NCI-H2196 (cell line): ENCODE measurements around the gene HELZ.
A peak's percentile ranks its signal among the peaks of the same experiment; 100 is the strongest.

Experiments
- DNase-seq: peaks from one replicate; lab custom pipeline; 2025; ENCODE audit not compliant: unreplicated experiment; lab: John Stamatoyannopoulos, UW

HELZ gene

DNA sequence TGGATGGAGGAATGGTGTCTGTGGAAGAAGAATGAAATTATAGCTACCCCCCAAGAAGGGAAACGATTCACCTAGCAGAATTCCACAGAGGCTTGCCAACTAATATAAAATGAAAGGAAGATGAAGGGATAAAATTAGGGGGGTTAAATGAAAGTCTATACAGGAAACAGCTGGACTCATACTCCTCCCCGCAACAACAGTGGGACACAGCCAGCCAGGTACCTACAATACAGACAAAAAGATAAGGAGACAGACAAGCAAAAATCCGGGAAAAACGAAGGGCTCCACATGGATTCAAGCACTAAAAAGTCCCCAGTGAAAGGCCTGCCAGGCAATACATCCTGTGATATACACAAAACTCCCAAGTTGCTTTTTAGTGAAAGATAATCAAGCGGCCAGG lies 152.7 kb downstream of the HELZ start:
- DNase-seq = no peak

GRCh38 chr17:67090341-67090740 lies 154.7 kb downstream of the HELZ start:
- no peak for DNase-seq

DNA sequence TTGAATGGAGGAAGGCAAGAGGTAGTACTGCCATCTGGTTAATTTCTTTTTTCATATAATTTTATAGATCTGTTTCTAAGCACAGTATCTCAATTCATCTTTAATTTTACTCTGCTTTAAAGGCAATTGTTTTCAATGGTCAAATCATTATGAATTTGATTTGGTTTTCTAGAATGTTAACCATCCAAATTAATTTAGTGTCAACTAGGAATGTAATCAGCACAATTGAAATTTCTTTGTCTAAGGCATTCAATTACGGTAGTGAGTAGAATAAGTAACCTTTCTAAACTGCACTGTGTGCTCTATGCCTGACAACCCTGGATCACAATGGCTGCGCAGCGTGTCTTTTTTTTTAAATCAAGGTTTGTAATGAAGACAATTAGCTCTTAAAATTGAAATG lies 156.4 kb downstream of the HELZ start:
- no peak for DNase-seq

GRCh38 chr17:67085406-67085805 lies 159.6 kb downstream of the HELZ start:
- DNase-seq = no peak

- DNase-seq = no peak
Observed at GRCh38 chr17:67082107-67082506, 162.9 kb downstream of the HELZ start.

DNA sequence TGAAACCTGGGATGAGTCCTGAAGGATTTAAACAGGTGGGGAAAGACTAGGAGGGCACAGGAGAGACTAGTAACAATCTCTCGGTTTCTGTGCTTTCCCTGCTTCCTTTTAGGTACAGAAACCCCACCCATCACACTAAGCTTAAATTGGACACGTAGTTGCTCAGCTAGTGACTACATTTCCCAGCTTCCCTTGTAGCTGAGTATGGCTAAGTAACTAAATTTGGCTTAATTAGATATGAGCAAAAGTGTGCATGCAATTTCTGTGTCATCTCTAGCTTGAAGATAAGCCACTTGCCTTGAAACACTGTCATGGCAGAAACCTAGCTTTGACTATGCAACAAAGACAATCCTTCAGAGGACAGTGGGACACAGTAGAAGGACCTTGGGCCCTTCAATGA lies 164.2 kb downstream of the HELZ start:
- no peak for DNase-seq

GRCh38 chr17:67079491-67079890 lies 165.5 kb downstream of the HELZ start:
- DNase-seq = no peak

DNA sequence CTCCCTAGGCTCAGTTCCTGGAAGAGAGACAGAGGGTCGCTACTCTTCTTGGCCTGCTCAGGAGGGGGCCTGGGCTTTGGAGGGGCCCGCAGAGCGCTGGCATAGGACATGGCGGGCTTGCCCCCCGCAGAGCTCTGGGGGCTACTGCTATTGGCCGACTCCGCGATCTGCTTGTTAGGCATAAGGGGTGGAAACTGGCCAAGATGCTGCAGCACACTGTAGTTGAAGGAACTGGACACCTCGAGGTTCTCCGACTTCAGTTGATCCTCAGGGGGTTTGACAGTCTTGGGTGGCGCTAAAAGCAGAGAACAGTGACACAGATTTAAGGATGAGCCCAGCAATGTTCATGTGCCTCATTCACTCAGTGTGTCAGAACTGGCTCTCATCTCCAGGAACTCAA lies 166.7 kb downstream of the HELZ start:
- no peak for DNase-seq

- no peak for DNase-seq
Observed at GRCh38 chr17:67076290-67076689, 168.7 kb downstream of the HELZ start.

DNA sequence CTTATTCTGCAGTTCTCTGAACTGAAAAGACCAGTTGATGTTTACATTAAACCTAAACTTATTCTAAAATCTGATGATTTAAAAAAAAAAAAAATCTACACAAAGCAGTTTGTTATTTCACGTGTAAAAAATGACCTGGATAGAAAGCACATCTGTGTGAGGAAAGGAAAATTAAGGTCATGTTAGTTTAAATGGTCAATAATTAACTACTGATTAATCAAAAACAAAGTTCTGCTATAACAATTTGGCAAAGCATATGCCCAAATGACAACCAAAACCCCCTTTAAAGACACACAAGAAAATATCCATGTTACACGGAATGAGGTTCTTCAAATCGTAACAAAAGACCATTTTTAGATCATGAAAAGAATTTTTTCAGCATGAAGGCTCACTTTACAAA lies 170.2 kb downstream of the HELZ start:
- no peak for DNase-seq

- no peak for DNase-seq
Observed at GRCh38 chr17:67072885-67073284, 172.1 kb downstream of the HELZ start.

GRCh38 chr17:67071595-67071994 lies 173.4 kb downstream of the HELZ start:
- DNase-seq = no peak

DNA sequence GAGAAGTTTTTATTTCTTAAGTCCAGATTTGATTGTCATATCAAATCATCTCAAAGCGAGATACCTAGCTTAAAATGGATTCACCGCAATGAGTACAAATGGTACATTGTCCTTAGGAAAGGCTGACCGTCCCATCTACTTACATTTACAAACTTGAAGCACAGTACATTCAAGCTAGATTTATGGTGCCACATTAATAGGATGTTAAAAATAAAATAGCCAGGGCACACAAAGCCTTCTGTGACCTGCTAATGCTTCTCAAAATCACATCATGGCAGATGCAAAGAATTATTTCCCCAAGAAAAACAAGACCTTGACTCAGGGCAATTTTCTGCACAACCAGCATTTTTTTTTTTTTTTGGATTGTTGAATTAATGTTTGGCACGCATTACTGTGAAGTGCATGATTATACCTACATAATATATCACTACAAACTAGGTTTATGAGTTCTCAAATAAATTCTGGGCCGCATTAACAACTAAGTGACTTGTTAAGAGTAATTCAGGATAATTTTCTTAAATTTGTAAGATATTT lies 175.3 kb downstream of the HELZ start:
- DNase-seq = no peak

DNA sequence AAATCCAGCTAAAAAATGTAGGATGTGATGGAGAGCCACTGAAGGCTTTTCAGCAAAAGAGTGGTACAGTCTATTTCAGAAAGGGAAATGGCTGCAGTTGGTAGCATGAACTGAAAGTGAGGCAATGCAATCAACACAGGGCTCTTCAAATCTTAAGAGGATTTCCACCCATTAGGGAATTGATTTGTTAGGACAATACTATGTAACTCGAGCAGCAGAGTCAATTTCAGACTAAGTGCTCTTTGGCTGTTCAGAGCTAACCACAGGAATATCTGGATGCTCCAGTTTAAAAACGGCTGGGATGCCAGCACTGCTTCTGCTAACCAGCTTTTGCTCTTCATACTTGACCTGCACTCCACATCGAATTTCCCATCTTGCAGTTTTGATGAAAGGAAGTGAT lies 176.0 kb downstream of the HELZ start:
- peak; percentile 31 for DNase-seq

GRCh38 chr17:67067571-67068482 lies 177.2 kb downstream of the HELZ start:
- DNase-seq = no peak

DNA sequence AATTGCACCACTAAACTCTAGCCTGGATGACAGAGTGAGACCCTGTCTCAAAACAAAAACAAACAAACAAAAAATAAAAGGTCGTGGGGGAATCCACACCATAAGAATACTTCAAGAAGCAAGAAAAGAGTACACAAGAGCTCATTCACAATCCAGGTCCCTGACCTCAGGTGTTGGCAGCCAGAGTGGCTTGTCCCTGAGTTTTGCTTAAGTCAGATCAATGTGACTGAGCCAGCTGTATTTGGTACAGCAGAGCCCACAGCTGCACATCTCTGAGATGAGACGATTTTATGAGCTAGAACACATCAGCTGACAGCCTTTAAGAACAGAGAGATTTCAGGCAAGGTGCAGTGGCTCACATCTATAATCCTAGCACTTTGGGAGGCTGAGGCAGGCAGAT lies 178.3 kb downstream of the HELZ start:
- DNase-seq = no peak

DNA sequence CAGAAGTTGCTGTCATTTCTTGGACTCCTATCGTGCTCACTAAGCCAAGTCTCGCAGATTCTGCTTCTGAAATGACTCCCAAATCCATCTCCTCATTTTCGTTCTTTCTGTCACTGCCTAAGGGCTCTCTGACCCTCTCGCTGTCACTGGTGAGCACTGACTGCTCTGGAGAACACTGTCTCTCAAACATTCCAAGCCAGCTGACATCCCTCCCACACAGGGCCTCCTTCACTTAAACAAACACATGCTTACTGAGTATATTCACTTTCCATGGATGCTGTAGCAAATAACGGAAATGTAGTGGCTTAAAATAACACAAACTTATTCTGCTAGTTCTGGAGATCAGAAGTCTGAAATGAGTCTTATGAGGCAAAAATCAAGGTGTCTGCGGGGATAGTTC lies 181.9 kb downstream of the HELZ start:
- no peak for DNase-seq

DNA sequence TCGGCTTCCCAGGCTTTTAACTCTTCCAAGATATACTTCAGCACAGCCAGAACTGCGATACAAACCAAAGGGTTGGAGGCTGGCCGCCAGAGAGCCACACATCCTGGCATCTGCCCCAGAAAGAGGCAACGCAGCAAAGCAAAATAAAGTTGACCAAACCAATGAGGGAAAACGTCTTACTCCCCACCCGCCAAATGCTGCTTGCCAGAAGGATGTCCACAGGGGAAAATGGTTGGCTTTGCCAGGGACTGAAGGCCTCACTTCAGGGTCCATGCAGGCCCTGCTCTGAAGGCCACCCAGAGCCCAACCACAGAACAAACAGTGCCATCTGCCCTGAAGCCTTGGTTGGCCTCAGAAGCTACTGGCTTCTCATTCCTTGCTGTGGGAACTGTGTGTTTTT lies 185.6 kb downstream of the HELZ start:
- DNase-seq = no peak

- no peak for DNase-seq
Observed at GRCh38 chr17:67058036-67058435, 187.0 kb downstream of the HELZ start.

DNA sequence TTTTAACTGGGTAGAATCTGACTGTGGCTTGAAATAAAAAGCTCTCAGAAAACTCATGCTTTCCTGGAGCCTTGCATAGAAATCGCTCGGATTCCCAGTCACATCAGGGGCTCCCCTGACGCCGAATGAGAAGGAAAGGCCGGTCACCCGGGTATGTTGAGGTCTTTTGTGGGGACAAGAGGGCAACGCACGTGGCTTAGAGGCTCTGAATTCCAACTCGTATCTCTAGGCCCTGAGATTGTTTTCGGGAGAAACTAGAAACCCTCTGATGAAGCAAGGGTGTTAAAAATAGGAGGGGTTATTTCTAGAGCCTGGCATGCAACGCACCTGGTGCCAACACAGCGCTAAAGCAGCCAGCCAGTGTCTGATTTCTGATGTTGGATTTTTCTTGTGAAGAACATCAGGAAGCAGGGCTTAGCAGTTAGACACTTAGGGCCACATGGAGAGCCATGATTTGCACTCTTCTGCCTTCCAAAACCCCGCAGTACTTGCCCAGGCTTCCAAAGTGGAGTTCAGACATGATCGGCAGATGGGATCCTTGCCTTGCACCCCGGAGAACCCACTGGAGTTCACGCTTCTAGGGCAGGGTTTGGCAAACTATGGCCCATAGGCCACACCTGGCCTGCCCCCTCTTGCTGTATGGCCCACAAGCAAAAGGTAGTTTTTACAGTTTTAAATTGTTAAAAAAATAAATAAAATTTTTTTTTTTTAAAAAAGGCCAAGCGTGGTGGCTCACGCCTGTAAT lies 188.1 kb downstream of the HELZ start:
- no peak for DNase-seq

DNA sequence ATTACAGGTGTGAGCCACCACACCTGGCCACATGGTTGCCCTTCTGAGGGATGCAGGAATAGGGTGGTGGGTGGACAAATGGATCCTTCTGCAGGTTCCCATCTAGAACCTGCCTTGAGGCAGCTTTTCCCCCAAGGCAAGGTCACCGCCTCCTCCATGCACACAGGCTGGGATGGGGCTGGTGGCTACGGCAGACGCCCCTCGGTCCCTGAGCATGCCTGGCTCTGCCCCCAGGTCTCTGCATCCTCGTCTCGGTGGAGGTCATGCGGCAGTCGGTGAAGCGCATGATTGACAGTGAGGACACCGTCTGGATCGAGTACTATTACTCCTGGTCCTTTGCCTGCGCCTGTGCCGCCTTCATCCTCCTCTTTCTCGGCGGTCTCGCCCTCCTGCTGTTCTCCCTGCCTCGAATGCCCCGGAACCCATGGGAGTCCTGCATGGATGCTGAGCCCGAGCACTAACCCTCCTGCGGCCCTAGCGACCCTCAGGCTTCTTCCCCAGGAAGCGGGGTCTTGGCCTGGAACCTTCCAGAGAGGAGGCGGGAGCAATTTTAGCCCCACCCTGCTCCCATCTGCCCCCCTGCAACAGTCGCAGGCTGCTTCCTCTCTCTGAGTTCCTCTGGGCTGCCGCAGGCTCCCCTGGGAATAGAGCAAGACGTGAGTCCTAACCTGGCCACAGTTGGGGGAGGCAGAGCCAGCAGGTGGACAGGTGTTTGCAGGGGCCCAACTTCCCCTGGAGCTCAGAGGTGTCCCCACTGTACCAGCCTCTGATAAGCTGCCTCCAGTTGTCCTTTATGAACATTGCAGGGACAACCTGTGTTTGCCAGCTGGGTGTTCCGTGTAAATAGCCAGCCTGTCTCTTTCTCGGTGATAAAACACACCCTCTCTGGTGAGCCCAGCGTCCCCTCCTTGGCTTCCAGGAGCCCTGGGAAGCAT lies 188.9 kb downstream of the HELZ start:
- DNase-seq = no peak
